ENCODE results near the gene PPP1CB.
A peak's percentile ranks its signal among the peaks of the same experiment; 100 is the strongest.

Gene PPP1CB

DNA sequence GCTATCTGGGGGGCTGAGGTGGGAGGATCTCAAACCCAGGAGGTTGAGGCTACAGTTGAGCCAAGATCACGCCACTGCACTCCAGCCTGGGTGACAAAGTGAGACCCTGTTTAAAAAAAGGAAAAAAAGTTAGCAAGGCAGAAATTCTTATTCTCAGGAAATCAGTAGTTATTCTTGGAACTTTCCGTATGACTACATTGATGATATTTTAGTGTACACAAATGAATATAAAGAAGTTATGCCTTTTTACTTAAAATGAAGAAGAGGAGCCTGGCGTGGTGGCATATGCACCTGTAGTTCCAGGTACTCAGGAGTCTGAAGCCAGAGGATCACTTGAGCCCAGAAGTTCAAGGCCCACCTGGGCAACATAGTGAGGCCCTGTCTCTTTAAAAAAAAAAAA is 66.4 kb downstream of the PPP1CB start:
- H3K27ac ChIP-seq (replicated peaks), result no peak overlapping the region
- DNase-seq (ENCODE audit: low read depth in 1 of 2, low spot score in 1 of 2), result no peak
- H3K4me3 ChIP-seq (replicated peaks; ENCODE audit: insufficient read depth, low read length), result no peak overlapping the region
- H3K27me3 ChIP-seq (ENCODE audit: insufficient read depth, poor library complexity, severe bottlenecking), result no peaks in the 10 kb centered on the region
- TF ChIP-seq SPI1 (IDR thresholded peaks at IDR 0.05; ENCODE audit: borderline replicate concordance, low read depth), result no peak
- no peak for TF ChIP-seq POLR2AphosphoS5 (IDR thresholded peaks at IDR 0.05; ENCODE audit: low read depth)
- TF ChIP-seq, protein P1, sequence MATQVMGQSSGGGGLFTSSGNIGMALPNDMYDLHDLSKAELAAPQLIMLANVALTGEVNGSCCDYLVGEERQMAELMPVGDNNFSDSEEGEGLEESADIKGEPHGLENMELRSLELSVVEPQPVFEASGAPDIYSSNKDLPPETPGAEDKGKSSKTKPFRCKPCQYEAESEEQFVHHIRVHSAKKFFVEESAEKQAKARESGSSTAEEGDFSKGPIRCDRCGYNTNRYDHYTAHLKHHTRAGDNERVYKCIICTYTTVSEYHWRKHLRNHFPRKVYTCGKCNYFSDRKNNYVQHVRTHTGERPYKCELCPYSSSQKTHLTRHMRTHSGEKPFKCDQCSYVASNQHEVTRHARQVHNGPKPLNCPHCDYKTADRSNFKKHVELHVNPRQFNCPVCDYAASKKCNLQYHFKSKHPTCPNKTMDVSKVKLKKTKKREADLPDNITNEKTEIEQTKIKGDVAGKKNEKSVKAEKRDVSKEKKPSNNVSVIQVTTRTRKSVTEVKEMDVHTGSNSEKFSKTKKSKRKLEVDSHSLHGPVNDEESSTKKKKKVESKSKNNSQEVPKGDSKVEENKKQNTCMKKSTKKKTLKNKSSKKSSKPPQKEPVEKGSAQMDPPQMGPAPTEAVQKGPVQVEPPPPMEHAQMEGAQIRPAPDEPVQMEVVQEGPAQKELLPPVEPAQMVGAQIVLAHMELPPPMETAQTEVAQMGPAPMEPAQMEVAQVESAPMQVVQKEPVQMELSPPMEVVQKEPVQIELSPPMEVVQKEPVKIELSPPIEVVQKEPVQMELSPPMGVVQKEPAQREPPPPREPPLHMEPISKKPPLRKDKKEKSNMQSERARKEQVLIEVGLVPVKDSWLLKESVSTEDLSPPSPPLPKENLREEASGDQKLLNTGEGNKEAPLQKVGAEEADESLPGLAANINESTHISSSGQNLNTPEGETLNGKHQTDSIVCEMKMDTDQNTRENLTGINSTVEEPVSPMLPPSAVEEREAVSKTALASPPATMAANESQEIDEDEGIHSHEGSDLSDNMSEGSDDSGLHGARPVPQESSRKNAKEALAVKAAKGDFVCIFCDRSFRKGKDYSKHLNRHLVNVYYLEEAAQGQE (IDR thresholded peaks at IDR 0.05; ENCODE audit: insufficient replicate concordance, low read depth), result no peak
- TF ChIP-seq GABPA (IDR thresholded peaks at IDR 0.05; ENCODE audit: low read depth), result no peak
- TF ChIP-seq, protein P2, sequence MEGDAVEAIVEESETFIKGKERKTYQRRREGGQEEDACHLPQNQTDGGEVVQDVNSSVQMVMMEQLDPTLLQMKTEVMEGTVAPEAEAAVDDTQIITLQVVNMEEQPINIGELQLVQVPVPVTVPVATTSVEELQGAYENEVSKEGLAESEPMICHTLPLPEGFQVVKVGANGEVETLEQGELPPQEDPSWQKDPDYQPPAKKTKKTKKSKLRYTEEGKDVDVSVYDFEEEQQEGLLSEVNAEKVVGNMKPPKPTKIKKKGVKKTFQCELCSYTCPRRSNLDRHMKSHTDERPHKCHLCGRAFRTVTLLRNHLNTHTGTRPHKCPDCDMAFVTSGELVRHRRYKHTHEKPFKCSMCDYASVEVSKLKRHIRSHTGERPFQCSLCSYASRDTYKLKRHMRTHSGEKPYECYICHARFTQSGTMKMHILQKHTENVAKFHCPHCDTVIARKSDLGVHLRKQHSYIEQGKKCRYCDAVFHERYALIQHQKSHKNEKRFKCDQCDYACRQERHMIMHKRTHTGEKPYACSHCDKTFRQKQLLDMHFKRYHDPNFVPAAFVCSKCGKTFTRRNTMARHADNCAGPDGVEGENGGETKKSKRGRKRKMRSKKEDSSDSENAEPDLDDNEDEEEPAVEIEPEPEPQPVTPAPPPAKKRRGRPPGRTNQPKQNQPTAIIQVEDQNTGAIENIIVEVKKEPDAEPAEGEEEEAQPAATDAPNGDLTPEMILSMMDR (IDR thresholded peaks at IDR 0.05; ENCODE audit: insufficient read depth, low read length), result no peak

DNA sequence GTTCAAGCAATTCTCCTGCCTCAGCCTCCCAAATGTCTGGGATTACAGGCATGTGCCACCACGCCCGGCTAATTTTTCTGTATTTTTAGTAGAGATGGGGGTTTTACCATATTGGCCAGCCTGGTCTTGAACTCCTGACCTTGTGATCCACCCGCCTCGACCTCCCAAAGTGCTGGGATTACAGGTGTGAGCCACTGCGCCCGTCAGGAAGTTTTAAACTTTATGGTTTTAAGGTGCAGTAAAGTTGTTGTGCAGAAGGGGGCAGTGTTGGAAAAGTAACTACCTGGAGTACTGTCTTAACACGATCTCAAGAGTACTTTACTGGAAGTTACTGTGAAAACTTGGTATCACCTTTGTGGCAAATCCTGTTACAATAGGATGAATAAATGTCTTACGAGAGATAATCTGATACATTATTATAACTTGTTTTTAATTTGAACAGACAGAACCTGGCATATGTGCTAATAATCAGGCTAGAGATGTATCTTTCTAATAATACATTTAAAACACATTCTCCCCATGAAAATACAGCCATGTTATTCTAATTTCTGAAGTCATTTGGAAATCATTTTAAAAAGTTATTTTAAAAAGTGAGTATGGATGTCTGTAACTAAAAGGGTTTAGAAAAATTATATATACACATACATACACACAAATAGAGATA is 69.8 kb downstream of the PPP1CB start:
- no peaks in the 10 kb centered on the region for H3K27me3 ChIP-seq (ENCODE audit: insufficient read depth, poor library complexity, severe bottlenecking)
- DNase-seq (ENCODE audit: low read depth in 1 of 2, low spot score in 1 of 2), result peak; percentile 28 to 63
- no peak overlapping the region for H3K27ac ChIP-seq (replicated peaks)
- TF ChIP-seq, protein P1 (IDR thresholded peaks at IDR 0.05; ENCODE audit: insufficient replicate concordance, low read depth), result no peak
- TF ChIP-seq, protein P2 (IDR thresholded peaks at IDR 0.05; ENCODE audit: insufficient read depth, low read length), result no peak
- TF ChIP-seq SPI1 (IDR thresholded peaks at IDR 0.05; ENCODE audit: borderline replicate concordance, low read depth), result no peak
- TF ChIP-seq GABPA (IDR thresholded peaks at IDR 0.05; ENCODE audit: low read depth), result no peak
- no peak for TF ChIP-seq POLR2AphosphoS5 (IDR thresholded peaks at IDR 0.05; ENCODE audit: low read depth)
- H3K4me3 ChIP-seq (replicated peaks; ENCODE audit: insufficient read depth, low read length), result no peak overlapping the region

DNA sequence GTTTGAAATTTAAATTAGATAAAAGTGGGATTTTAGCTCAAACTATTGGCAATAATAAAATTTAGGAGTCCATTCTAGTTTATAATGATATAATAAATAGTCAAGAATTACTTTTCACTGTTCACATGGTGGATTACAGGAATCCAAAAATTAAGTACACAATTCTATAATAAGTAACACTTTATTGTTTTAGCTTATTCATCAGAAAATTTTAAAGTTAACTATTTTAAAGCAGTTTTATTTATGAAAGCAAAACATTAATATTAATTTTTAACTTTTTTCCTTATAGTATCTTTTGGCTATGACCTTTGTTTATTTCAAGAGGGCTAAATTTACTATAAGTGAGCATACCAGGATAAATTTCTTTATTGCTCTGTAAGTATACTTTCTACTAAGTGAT is 70.4 kb downstream of the PPP1CB start:
- Histone ChIP-seq H3K4me3 (replicated peaks; ENCODE audit: insufficient read depth, low read length) (no peak overlapping the region), H3K27ac (replicated peaks) (no peak overlapping the region)

More for the DNA sequence above, 70.4 kb downstream of the PPP1CB start:
- no peaks in the 10 kb centered on the region for H3K27me3 ChIP-seq (ENCODE audit: insufficient read depth, poor library complexity, severe bottlenecking)
- no peak for DNase-seq (ENCODE audit: low read depth in 1 of 2, low spot score in 1 of 2)
- TF ChIP-seq POLR2AphosphoS5 (IDR thresholded peaks at IDR 0.05; ENCODE audit: low read depth), result no peak
- TF ChIP-seq, protein P2 (IDR thresholded peaks at IDR 0.05; ENCODE audit: insufficient read depth, low read length), result no peak
- TF ChIP-seq SPI1 (IDR thresholded peaks at IDR 0.05; ENCODE audit: borderline replicate concordance, low read depth), result no peak
- TF ChIP-seq, protein P1 (IDR thresholded peaks at IDR 0.05; ENCODE audit: insufficient replicate concordance, low read depth), result no peak
- TF ChIP-seq GABPA (IDR thresholded peaks at IDR 0.05; ENCODE audit: low read depth), result no peak
